ENCODE measurements around the gene ADCY1.

Gene ADCY1

DNA sequence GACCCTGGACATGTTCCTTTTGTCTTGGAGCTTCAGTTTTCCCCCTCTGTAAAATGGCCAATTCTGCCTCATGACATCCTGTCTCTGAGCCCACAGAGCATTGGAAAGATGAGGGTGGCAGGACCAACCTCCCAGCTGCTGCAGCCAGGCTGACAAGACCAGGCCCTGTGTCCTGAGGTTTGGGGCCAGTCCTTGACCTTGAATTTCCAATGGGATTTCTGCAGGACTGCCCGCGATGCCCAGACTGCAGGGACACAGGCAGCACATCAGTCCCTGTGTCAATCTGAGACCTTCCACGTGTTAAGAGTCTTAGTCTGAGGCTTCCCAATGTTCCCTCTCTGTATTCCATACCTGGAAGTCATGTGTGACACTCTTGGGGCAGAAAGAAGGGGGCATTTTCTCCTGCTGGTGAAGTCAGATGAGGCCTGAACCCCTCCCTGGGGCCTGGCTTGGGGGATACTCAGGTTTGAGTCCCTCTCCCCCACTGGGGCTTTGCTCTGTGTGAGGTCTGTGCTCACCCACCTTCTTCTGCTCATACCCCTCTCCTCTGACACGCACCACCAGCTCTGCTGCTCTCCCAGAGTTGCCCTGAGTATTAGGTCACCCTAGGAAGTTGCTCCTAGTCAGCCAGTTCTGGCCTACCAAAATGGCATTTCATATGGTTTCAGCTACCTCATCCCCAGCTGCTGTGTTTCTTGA lies 79.2 kb downstream of the ADCY1 start:
- DNase-seq (ENCODE audit: low spot score): no peak

DNA sequence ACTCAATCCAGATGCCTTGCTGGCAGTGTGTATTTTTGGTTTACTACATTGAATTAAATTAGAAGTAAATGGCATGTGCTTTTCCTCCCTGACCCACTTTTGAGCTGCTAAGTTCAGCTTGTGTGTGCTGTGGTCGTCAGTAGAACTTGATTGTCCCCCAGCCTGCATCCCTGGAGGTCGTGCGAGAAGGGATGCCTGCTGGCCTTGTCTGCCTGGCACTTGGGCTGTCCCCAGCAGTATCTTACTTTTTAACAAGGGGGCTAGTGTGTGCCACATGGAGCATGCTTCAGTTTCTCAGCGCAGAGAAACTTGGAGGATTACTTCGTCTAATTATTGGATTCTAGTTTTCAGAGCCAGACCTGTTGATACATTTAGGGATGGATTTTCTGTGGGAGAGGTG lies 80.2 kb downstream of the ADCY1 start:
- no peak for DNase-seq (ENCODE audit: low spot score)

DNA sequence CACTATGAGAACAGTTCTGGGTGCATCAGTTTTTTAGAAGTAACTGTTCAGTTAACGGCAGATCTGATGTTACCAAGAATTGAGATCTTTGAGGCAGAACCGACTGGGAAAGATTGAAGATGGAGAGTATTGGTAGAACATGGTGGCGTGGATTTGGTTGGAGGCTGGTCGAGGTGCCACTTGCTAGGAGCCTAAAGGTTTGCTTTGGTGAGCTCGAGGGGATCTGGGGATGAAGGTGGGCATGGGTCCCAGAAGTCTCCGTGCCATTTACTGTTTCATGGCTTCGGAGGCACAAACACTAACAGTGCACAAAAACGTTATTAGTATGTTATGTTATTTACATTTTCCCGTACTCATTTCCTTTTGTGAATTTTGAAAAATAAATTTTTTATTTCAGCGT lies 81.4 kb downstream of the ADCY1 start:
- DNase-seq (ENCODE audit: low spot score): no peak

DNA sequence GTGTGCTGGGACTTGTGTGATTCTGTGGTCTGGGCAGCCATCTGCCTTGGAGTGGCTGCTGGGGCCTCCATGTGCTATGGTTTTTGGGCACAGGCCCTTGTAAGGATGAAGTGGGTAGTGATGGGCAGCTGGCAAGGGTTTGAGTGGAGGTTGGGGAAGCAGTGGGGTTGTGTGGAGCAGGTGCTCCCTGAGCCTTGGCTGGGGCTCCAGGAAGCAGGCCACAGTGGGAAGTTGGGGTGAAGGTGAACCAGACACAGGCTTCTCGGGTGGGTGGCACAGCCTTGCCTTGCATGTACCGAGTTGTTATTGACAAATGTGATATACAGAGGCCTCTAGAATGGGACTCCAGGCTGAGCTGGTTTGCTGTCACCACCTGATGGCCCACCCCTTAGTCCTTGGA lies 82.3 kb downstream of the ADCY1 start:
- peak; percentile 0 for DNase-seq (ENCODE audit: low spot score)

DNA sequence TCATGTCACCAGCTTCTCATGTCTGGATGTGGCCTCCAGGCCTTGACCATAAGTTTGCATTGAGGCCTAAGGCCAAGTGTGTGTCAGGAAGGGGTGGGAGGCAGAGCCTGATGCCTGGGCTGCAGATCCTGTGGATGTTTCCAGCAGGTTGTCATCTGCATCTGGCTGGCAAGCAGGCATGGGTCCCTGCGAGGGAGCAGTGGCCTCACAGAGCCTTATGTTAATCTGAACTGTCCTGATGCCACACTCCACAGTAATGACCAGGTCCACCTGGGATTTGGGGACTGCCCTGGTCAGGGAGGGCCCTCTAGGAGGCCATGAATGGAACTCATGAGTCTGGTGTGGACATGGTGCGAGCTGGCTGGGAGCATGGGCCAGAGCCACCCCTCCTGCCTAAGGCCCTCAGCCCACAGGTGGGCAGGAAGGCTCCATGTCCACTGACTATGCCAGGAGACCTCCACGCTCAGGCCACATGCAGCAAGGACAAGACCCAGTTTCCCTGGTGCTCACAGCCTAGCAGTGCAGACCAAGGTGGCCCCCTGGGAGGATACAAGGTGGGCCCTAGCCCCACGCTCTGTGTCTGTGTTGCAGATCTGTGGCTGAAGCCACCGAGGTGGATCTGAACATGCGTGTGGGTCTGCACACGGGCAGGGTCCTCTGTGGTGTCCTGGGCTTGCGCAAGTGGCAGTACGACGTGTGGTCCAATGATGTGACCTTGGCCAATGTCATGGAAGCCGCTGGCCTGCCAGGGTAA lies 83.1 kb downstream of the ADCY1 start:
- DNase-seq (ENCODE audit: low spot score): peak; percentile 0

DNA sequence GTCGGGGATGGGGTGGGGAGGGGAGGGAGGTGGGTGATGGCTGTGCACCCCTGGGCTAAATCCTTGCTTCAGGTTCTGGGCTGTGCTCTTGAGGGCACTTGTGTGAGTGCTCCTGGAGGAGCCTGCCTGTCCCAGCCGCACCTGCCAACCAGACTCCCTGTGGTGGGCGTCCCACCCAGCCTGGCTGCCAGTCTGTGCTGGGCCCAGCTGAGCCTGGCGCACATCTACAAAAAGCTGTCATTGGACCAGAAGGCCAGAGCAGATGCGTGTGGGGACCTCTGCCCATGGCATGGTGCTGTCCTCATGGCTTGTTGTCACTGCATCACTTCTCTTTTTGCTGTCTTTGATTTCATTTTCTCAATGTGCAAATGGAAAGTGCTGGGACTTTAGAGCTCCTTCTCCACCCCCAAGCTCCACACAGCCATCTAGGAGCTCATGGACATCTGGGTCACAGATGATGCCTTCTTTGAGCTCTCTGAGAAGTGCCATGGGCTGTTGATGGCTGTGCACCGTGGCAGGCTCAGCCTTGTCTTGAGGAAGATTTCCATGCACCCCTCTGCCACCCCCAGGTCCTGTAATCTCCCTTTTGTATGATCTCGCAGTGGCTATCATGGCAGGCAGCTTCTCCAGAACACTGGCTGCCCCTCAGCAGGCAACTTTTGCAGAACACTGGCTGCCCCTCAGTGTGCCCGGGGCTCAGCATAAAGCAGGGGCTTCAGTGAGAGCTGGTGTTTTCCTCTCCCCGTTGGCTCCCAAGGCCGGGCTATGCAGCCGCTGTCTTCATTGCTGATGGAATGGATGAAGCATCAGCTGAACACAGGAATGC lies 83.9 kb downstream of the ADCY1 start:
- peak; percentile 0 for DNase-seq (ENCODE audit: low spot score)

DNA sequence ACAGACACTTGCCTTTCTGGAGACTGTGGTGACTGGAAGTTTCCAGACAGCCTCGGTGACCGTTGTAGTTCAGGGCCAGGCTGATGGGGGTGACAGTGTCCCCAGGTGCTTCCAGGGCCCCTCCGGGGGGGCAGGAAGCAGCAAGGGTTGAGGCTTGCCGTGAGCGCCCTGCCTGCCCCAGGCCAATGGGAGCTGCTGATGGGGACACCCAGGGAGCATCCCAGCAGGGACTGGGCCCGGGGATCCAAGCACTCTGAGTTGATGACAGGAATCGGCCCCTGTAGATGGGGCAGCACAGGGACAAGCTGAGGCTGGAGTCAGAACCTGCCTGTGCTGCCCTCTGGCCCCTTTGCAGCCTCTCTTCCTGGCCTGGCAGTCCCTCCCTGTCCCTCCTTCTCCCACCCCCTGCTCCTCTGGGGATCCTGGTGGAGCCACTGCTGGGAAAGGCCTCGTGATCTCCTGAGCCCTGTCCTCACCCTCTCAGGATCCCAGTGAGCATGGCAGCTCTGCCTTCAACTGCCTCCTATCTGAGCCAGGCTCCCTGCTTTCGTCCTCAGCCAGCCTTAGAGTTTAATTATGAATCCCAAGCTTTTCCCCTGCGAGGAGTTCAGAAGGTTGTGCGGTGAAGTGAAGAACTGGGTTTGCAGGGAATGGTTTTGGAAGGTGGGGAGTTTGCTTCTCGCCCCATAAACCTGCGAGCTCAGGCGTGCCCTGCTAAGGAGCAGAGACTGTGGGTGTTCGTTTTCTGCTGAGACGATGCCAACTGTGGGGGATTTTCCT lies 84.7 kb downstream of the ADCY1 start:
- peak; percentile 0 for DNase-seq (ENCODE audit: low spot score)

DNA sequence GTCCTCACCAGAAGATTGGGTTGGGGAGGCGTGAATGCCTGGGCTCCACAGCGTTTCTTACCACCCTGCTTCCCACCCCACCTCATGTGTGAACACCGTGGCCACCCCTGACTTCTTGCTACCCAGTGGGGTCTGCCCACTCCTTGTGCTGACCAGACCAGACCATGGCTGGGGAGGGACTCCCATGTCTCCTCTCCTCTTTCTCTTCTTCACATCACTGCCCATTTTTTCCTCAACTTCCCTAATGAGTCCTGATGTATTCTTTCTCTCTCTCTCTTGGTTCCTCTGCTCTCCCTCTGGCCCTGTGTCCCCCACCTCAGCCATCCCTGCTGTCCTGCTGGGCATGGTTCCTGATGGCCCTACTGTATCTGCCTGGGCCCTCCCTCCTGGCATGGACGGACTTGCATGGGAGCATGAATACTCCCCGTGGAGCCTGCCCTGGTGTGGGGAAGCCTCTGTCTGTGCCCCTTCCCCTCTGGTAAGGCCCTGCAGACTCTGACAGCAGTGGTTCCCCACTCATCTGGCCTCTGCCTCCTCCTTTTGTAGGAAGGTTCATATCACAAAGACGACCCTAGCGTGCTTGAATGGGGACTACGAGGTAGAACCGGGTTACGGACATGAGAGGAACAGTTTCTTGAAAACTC lies 85.5 kb downstream of the ADCY1 start:
- peak; percentile 0 for DNase-seq (ENCODE audit: low spot score)

DNA sequence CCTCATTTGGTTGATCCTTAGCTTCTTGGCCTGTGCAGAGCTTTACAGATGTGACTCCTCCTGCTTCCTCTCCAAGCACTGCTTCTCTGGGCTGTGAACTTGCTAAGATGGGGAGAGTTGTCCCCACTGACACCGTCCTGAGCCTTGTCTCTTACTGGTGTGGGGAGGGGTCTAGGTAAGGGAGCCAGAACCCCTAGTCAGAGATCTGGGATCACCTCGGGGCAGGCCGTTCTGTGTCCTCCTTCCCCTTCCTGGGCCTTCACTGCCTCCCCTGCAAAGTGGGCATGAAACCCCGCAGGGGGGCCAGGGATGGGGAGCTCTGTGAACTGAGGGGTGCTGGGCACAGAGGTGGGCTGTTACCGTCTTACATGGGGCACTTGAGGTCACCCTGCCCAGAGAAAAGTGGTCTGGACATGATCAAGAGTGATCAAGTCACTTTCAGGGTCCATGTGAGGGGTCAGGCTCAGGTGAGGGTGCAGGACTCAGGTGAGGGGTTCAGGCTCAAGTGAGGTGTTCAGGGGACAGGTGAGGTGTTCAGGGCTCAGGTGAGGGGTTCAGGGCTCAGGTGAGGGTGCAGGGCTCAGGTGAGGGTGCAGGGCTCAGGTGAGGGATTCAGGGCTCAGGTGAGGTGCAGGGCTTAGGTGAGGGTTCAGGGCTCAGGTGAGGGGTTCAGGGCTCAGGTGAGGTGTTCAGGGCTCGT lies 86.2 kb downstream of the ADCY1 start:
- peak; percentile 0 for DNase-seq (ENCODE audit: low spot score)

DNA sequence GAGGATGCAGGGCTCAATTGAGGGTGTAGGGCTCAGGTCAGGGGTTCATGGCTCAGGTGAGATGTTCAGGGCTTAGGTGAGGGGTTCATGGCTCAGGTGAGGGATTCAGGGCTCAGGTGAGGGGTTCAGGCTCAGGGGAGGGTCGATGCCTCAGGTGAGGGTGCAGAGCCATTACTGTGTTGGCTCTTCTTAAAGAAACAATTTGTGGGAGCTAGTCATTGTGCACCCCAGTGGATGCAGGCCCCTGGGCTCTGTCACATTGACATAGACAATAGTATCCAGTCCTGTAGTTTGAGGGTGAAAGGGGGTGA lies 86.7 kb downstream of the ADCY1 start:
- DNase-seq (ENCODE audit: low spot score): no peak

DNA sequence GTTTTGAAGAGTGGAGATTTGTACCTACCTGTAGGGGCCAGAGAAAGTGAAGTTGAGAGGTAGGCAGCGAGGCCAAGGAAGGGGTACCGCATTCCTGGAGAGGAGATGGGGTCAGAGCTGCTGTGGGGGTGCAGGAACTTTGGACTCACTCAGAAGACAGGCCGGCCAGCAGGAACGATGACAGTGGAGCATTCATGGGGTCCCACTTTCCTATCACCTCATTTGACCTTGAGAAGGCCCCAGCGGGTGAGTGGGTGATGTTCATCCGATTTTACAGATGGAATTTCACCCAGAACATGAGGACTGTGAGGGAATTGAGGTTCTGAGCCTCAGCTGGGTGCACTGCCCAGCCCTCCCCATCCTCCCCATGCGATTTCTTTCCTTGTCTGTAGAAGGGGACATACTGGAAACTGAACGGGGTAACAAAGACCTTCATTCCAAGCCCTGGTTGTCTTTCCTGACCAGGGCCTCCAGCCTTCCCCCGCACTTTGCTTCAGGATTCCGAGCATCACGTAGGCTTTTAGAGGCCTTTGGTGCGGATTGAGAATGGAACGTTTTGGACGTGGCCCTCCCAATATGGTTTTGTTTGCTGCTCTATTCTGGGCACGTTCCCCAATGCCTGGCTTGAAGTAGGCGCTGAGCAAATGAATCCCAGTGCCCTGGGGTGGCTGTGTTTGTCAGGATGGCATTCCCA lies 87.3 kb downstream of the ADCY1 start:
- no peak for DNase-seq (ENCODE audit: low spot score)

DNA sequence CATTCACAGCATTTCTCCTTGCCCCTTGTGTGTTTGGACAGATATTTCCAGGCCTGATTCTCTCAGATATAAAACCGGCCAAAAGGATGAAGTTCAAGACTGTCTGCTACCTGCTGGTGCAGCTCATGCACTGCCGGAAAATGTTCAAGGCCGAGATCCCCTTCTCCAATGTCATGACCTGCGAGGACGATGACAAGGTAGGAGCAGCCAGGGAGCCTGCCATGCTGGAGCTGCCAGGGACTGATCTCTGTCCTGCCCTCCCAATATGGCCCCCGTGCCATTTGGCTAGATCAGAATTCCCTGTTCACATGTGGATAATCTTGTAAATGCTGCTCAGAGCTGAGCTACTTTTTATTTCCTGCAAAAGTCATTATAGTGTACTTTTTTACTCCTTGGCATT lies 87.8 kb downstream of the ADCY1 start:
- no peak for DNase-seq (ENCODE audit: low spot score)

DNA sequence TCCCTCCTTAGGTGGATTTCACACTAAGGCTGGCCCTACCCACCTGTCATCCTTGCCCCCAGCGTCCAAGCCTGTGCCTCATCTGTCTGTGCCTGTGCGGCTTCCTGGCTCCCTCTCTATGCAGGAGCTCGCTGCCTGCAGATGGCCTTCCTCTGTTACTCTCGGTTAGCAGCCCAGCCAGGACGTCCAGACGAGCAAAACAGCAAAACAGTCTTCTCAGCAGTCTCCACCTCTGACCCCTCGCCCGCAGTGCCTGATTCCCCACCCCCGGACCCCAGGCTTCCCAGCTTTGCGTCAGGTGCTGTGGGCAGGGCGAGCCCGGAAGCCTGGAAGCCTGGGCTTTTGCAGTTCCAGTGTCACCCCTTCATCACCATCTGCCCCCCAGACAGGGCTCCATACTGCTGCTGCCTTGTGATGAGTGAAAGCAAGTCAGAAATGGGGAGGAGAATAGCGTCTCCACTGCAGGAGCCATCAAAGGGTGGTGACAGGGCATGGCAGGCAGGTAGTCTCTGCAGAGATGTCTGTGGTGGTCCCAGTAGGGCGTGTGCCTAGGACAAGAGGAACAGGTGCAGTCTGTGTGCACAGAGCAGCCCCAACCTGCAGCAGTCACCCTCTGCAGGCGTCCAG lies 88.5 kb downstream of the ADCY1 start:
- no peak for DNase-seq (ENCODE audit: low spot score)

DNA sequence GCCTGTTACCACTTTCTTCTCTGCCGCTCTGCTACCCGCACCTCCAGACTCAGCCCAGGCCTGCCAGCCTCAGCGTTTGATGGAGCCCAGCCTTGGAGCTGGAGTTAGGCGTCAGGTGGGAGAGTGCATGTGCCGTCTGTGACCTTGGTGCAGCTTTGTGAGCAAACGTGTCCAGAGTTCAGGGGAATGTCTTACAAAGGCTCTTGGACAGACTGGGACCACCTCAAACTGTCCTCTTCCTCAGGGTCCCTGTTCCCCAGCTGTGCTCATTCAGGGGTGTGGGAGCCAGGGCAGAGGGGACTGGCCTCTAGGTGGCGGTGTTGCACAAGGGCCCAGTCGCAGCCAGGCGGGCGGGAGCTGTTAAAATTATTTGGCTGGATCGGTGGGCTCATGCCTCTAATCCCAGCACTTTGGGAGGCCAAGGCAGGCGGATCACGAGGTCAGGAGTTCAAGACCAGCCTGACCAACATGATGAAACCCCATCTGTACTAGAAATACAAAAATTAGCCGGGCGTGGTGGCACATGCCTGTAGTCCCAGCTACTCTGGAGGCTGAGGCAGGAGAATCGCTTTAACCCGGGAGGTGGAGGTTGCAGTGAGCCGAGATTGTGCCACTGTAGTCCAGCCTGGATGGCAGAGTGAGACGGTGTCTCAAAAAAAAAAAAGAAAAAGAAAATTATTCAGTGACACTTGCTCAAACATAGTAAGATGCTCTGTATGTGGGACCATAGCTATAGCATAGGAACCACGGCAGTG lies 89.2 kb downstream of the ADCY1 start:
- DNase-seq (ENCODE audit: low spot score): no peak

DNA sequence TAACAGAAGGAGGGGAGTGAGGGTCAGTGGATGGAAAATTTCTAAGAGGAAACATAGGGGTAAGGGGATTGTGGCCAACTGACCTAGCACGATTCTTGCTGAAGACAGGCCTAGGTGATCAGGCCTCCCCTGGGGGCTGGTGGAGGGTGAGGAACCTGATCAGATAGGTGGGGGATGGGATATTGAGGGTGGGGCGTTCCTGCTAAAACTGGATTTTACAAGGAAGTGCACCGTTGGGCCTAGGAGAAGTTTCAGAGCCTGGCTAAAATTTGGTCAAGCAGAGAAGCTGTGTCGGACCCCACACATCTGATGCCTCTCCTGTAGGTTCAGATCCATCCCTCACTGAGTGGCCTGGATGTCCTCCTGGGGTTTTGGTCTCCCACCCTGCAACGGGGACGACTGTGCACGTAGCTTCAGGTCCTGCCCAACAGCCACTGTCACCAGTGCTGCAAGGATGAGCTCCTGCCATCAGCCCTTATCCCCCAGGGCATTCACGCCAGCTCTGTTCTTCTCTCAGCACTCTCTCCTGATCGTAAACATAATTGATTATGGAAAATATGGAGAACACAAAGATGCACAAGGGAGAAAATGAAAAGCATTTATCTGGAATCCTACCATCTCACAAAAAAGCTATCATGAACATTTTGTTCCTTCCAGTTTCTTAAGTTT lies 89.9 kb downstream of the ADCY1 start:
- no peak for DNase-seq (ENCODE audit: low spot score)

DNA sequence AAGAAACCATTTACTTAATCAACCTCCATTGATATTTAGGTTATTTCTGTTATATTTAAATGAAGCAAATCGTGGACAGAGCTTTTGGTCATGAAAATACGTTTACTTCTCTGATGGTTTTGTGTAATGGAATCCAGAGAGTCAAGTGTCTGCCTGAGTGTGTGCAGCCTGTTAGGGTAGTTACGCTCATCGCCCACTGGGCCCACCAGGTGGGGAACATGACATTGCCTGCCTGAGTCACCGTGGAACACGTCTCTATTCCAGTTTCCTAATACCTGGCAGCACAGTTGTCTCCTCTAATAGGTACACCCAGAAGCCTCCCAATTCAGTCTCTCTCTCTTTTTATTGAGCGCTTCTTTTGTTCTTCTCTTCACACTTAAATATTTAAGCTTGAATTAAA lies 91.0 kb downstream of the ADCY1 start:
- no peak for DNase-seq (ENCODE audit: low spot score)

DNA sequence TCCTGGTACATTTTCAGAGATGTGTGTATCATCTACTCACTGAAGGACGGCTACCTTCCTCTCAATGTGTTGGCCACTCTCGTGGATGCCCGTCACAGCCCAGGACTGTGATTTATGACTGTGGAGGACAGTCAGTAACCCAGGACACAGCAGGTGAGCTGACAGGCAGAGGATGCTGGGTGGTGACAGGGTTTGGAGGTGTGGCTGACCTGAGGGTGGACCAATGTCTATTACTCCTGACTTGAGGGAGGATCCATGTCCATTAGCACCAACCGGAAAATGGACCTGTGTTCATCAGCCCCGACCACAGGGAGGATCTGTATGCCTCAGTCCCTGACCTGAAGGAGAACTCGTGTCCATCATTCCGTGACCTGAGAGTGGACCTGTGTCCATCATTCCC lies 96.1 kb downstream of the ADCY1 start:
- DNase-seq (ENCODE audit: low spot score): no peak

DNA sequence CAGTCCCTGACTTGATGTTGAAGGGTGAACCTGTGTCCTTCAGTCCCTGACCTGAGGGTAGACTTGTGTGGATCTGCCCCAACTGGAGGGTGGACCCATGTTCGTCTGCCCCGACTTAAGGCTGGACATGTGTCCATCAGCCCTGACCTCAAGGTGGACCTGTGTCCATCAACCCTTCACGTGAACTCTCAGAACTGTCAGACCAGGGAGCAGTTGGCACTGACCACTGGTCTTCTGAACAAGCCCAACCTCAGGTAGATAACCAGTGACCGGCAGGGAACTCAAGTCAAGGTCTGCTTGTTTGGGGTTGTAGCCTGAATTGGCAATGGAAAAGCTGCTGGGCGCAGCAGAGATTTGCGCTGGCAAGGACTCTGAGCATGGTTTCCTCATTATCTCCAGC lies 96.5 kb downstream of the ADCY1 start:
- no peak for DNase-seq (ENCODE audit: low spot score)
